Measurements from ENCODE around the gene SNED1.

SNED1 gene

GRCh38 chr2:240960309-240960970 lies 38.0 kb upstream of the SNED1 start:
- FAIRE-seq: no peak

- FAIRE-seq: no peak
These were observed 37.2 kb upstream of the SNED1 start for GRCh38 chr2:240960971-240961876.

GRCh38 chr2:240961910-240962299 lies 36.5 kb upstream of the SNED1 start:
- no peak for FAIRE-seq

- no peak for FAIRE-seq
These were observed 35.9 kb upstream of the SNED1 start for GRCh38 chr2:240962300-240963064.

GRCh38 chr2:240963065-240963867 lies 35.2 kb upstream of the SNED1 start:
- no peak for FAIRE-seq

GRCh38 chr2:240963868-240964703 lies 34.3 kb upstream of the SNED1 start:
- no peak for FAIRE-seq

- no peak for FAIRE-seq
These were observed 33.6 kb upstream of the SNED1 start for GRCh38 chr2:240964704-240965295.

- FAIRE-seq: no peak
These were observed 33.0 kb upstream of the SNED1 start for GRCh38 chr2:240965296-240965904.

GRCh38 chr2:240965905-240966456 lies 32.4 kb upstream of the SNED1 start:
- no peak for FAIRE-seq

GRCh38 chr2:240966457-240966905 lies 31.9 kb upstream of the SNED1 start:
- no peak for FAIRE-seq

GRCh38 chr2:240966906-240967680 lies 31.3 kb upstream of the SNED1 start:
- no peak for FAIRE-seq

- no peak for FAIRE-seq
These were observed 30.5 kb upstream of the SNED1 start for GRCh38 chr2:240967681-240968621.

GRCh38 chr2:240968731-240969624 lies 29.4 kb upstream of the SNED1 start:
- no peak for FAIRE-seq

- FAIRE-seq: no peak
These were observed 28.3 kb upstream of the SNED1 start for GRCh38 chr2:240970104-240970503.

- no peak for FAIRE-seq
These were observed 27.6 kb upstream of the SNED1 start for GRCh38 chr2:240970816-240971215.

GRCh38 chr2:240972201-240972600 lies 26.2 kb upstream of the SNED1 start:
- FAIRE-seq: no peak
